ENCODE data around the gene FLT4. TPM values are rescaled to one million over a fixed set of nuclear protein-coding genes. Genes with fewer than 3 reads are reported as not detected.

The FLT4 gene
- total RNA-seq, 1 donor from 2014 or later = 0.86 TPM

DNA sequence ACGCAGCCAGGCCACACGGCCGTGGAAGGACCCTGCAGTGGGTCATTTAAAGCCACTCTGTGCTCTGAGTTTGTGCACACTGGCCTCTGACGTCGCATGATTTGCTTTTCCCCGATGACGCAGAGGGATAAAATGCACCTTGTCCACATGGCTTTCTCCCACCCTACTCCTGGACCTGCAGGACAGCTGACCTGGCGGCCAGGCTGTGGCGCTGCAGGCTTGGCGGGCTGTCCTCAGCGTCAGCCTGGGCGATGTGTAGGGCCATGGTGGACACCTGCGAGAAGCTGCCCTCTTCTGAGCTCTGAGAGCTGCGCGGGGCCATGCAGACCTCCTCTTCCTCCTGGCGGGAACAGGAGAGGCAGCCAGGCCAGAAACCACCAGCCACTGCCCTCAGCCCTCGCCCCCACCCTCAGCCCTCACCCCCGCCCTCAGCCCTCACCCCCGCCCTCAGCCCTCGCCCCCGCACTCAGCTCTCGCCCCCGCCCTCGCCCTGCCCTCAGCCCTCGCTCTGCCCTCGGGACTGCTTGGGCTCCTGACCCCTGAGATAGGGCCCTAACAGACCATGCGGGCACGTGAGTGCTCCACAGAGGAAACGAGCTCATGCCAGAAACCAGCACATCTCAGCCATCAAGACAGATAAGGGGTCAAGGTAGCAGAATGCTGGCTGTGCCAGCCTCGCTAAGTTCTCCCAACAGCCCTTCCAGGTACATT is 38.1 kb downstream of the FLT4 start:
- H3K36me3 Mint-ChIP-seq (ENCODE audit: low read depth) = no peaks in the 10 kb centered on the region
- H3K27ac Mint-ChIP-seq = no peak overlapping the region
- no peaks in the 10 kb centered on the region for H3K4me1 Mint-ChIP-seq (ENCODE audit: low read depth)
- intact Hi-C loops (cut with micrococcal nuclease) = no loop called here
- no peaks in the 10 kb centered on the region for H3K27me3 Mint-ChIP-seq (ENCODE audit: insufficient read depth)
- no peaks in the 10 kb centered on the region for H3K9me3 Mint-ChIP-seq
- H3K4me3 Mint-ChIP-seq = no peak overlapping the region
- no peak for DNase-seq (ENCODE audit: low spot score)

DNA sequence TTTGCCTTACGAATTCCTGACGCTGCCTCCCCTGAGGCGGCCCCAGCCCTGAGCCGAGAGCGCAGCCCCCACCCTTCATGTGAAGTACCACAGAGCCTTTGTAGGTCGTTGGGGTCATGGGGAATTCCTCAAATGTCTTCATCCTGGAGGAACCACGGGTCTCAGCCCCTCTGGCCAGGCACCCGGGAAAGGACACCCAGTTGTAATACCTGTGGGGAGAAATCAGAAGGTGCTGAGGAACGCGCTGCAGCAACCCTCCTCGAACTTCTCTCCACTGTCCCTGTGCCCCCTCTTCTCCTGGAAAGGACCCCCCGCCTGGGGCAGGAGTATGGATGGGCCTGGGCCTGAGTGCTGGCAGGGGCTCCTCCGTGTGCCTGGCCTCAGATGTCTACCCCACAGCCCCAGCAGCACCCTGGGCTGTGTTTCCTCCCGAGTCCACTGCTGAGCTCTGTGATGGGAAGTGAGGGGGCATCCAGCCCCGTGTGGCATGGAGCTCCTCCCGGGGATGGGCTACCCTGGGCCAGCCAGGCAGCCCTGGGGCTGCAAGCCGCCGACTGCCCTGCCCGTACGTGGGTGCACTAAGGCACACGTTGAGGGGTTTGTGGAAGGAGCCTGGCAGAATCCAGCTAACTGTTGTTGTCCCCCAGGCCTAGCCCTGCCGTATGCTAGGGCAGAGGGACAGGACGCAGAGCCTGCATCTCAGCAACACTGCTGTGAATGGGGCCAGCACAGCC is 39.4 kb downstream of the FLT4 start:
- H3K27me3 Mint-ChIP-seq (ENCODE audit: insufficient read depth) = peaks cover 3% of the 10 kb centered on the region
- no peaks in the 10 kb centered on the region for H3K9me3 Mint-ChIP-seq
- H3K4me1 Mint-ChIP-seq (ENCODE audit: low read depth) = no peaks in the 10 kb centered on the region
- no peak overlapping the region for H3K4me3 Mint-ChIP-seq
- no peak overlapping the region for H3K27ac Mint-ChIP-seq
- intact Hi-C loops (cut with micrococcal nuclease) = loop anchor here (5.0 kb wide), 1 partner anchor 113 kb away; no protein-coding TSS in a partner anchor
- no peak for DNase-seq (ENCODE audit: low spot score)
- no peaks in the 10 kb centered on the region for H3K36me3 Mint-ChIP-seq (ENCODE audit: low read depth)

DNA sequence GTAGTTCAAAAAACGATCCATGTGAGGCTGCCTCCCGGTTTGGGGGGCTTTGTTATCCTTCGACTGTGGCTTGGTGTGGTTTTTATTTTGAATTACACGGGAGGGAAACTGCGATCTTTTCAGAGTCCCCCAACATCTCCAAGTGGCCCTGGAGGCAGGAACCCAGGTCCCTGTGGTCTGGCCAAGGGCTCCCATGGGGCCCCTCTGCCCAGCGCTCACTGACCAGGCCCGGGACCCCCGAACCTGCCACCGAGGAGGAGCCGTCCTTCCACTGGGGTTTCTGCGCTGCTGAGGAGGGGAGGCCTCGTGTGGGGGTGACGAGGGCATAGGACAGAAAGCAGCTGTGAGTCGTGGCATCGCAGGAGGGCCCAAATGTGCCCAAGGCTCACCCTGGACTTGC is 40.0 kb downstream of the FLT4 start:
- intact Hi-C loops (cut with micrococcal nuclease) = loop anchor here (5.0 kb wide), 1 partner anchor 112 kb away; no protein-coding TSS in a partner anchor
- no peaks in the 10 kb centered on the region for H3K4me1 Mint-ChIP-seq (ENCODE audit: low read depth)
- no peak for DNase-seq (ENCODE audit: low spot score)
- H3K27ac Mint-ChIP-seq = no peak overlapping the region
- H3K4me3 Mint-ChIP-seq = no peak overlapping the region
- H3K27me3 Mint-ChIP-seq (ENCODE audit: insufficient read depth) = peaks cover 3% of the 10 kb centered on the region
- H3K9me3 Mint-ChIP-seq = no peaks in the 10 kb centered on the region
- H3K36me3 Mint-ChIP-seq (ENCODE audit: low read depth) = no peaks in the 10 kb centered on the region

DNA sequence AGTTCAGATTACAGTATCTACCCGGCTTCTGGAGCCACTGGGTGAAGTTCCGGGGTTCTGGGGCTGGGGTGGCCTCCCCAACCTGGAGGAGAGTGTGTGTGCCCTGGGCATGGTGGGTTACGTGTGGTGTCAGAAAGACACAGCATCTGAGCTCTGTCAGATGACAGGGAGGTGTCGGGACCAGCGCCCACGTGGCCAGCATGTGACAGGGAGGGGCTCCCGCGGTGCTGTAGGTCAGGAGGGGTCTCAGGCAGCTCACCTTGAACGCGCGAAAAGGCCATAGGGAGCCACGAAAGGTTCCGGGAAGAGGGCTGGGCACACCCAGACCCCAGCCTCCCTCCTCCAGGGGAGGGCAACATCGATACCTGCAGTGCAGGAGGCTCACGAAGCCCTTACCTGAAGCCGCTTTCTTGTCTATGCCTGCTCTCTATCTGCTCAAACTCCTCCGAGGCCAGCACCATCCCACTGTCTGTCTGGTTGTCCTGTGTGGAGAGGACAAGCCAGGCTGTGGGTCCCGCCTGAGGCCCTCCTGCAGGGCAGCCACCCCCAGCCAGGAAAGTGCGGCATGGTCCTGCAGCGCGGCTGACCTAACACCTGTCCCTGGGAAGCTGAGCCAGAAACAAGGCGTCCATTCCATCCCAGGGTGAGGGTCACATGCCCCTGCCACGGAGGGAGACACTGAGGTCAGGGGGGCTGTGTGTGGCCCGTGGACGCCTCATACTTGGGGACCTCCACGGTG is 40.7 kb downstream of the FLT4 start:
- intact Hi-C loops (cut with micrococcal nuclease) = loop anchor here (5.0 kb wide), 1 partner anchor 111 kb away; no protein-coding TSS in a partner anchor

DNA sequence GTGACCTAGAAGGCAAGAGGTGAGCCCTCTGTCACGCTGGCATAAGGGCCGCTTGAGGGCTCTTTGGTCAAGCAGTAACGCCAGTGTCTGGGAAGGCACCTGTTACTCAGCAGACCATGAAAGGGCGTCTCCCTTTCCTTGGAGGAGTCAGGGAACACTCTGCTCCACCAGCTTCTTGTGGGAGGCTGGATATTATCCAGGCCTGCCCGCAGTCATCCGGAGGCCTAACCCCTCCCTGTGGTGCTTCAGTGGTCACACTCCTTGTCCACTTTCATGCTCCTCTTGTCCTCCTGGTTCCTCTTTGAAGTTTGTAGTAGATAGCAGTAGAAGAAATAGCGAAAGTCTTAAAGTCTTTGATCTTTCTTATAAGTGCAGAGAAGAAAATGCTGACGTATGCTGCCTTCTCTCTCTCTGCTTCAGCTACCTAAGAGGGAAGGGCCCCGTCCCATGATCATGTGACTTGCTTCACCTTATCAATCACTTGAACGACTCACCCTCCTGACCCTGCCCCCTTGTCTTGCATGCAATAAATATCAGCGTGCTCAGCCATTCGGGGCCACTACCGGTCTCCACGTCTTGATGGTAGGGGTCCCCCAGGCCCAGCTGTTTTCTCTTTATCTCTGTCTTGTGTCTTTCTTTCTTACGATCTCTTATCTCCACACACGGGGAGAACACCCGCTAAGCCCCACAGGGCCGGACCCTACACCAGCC is 41.4 kb downstream of the FLT4 start:
- no peaks in the 10 kb centered on the region for H3K9me3 Mint-ChIP-seq
- no peaks in the 10 kb centered on the region for H3K36me3 Mint-ChIP-seq (ENCODE audit: low read depth)
- no peaks in the 10 kb centered on the region for H3K4me1 Mint-ChIP-seq (ENCODE audit: low read depth)
- H3K4me3 Mint-ChIP-seq = no peak overlapping the region
- intact Hi-C loops (cut with micrococcal nuclease) = loop anchor here (5.0 kb wide), 1 partner anchor 111 kb away; no protein-coding TSS in a partner anchor
- no peak overlapping the region for H3K27ac Mint-ChIP-seq
- peaks cover 3% of the 10 kb centered on the region for H3K27me3 Mint-ChIP-seq (ENCODE audit: insufficient read depth)
- no peak for DNase-seq (ENCODE audit: low spot score)

More for the DNA sequence above, 40.7 kb downstream of the FLT4 start:
- Mint-ChIP-seq H3K36me3 (ENCODE audit: low read depth) (no peaks in the 10 kb centered on the region), H3K27ac (no peak overlapping the region), H3K4me1 (ENCODE audit: low read depth) (no peaks in the 10 kb centered on the region), H3K27me3 (ENCODE audit: insufficient read depth) (peaks cover 3% of the 10 kb centered on the region), H3K4me3 (no peak overlapping the region), H3K9me3 (no peaks in the 10 kb centered on the region)
- DNase-seq (ENCODE audit: low spot score) = no peak

DNA sequence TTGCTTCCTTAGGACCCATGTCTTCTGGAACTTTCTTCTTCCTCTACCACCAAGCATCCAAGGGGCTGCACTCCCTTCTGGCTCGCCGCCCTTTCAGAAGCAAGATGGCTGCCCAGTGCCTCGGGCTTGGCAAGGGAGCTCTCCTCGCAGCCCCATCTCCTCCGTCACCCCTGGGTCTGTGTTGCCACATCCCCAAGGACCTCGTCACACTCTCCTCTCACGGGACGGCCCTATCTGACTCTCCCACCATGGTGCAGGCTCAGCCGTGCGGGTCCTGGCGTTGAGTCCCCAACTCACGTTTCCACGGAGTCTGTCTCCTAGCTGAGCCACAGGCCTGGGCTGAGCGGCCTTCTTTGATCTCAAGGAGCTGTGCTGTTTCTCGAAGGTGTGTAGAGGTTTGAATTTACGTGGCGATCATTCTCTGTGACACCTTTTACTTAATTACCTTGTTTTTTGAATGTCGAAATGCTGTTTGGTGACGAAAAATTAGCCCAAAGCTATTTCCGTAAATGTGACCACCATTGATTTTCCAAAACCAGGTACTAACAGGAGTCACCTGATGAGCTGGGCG is 43.1 kb downstream of the FLT4 start:
- Mint-ChIP-seq H3K36me3 (ENCODE audit: low read depth) (no peaks in the 10 kb centered on the region), H3K4me1 (ENCODE audit: low read depth) (no peaks in the 10 kb centered on the region), H3K4me3 (no peak overlapping the region), H3K27ac (no peak overlapping the region), H3K27me3 (ENCODE audit: insufficient read depth) (peaks cover 3% of the 10 kb centered on the region), H3K9me3 (no peaks in the 10 kb centered on the region)
- no peak for DNase-seq (ENCODE audit: low spot score)
- intact Hi-C loops (cut with micrococcal nuclease) = loop anchor here (1.0 to 5.0 kb wide), 3 partner anchors 109 to 135 kb away; no protein-coding TSS in a partner anchor

DNA sequence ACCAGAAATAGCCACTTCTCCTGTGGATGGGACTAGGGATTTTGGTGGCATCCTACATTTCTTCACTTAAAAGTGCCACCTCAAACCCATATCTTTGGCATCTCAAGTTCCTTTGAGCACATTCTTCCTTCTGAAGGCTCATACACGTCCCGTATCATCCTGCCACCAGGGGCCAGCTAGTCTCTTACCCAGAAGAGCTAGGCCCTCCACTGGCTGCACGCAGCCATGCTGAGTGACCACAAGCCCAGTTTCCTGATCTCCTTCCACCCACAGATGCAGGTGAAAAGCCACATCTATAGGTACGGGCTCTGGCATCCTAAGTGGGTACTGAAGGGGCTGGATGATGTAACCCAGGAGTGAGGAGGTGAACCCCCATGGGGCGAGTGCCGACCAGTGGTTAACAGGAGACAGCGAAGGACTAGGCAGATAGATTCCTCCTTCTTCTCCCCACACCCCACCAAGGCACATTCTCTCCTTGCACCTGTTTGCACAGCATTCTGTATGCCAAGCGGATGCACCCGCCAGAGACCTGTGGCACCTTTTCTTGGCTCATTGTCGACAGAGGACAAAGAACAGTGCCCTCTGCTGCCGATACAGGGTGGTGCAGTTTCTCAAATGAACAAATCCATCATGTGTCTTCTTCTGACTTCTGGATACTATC is 43.7 kb downstream of the FLT4 start:
- Mint-ChIP-seq H3K4me1 (ENCODE audit: low read depth) (no peaks in the 10 kb centered on the region), H3K4me3 (no peak overlapping the region), H3K9me3 (no peaks in the 10 kb centered on the region), H3K27me3 (ENCODE audit: insufficient read depth) (peaks cover 3% of the 10 kb centered on the region), H3K27ac (no peak overlapping the region), H3K36me3 (ENCODE audit: low read depth) (no peaks in the 10 kb centered on the region)
- DNase-seq (ENCODE audit: low spot score) = peak; percentile 32
- intact Hi-C loops (cut with micrococcal nuclease) = loop anchor here (1.0 to 5.0 kb wide), 3 partner anchors 108 to 134 kb away; no protein-coding TSS in a partner anchor

DNA sequence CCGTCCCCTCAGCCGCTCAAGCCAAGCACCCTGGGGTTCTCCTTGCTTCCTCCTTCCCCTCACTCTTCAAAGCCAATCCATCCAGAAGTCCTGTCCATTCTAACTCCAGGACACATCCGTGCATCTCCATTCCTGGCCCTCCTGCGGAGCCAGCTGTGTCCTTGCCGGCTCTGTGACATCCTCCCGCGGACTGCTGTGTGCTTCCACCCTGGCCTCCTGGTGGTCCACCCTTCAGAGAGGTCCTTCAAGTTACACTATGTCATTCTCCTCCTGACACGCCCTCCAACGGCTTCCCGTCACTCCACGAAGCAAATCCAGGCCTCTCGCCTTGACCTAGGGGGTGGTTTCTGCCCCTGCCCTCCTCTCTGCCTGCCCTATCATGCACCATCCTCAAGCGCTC is 45.1 kb downstream of the FLT4 start:
- Mint-ChIP-seq H3K27ac (no peak overlapping the region), H3K27me3 (ENCODE audit: insufficient read depth) (peaks cover 3% of the 10 kb centered on the region), H3K4me3 (no peak overlapping the region), H3K4me1 (ENCODE audit: low read depth) (no peaks in the 10 kb centered on the region), H3K9me3 (no peaks in the 10 kb centered on the region), H3K36me3 (ENCODE audit: low read depth) (no peaks in the 10 kb centered on the region)
- intact Hi-C loops (cut with micrococcal nuclease) = no loop called here
- DNase-seq (ENCODE audit: low spot score) = no peak

DNA sequence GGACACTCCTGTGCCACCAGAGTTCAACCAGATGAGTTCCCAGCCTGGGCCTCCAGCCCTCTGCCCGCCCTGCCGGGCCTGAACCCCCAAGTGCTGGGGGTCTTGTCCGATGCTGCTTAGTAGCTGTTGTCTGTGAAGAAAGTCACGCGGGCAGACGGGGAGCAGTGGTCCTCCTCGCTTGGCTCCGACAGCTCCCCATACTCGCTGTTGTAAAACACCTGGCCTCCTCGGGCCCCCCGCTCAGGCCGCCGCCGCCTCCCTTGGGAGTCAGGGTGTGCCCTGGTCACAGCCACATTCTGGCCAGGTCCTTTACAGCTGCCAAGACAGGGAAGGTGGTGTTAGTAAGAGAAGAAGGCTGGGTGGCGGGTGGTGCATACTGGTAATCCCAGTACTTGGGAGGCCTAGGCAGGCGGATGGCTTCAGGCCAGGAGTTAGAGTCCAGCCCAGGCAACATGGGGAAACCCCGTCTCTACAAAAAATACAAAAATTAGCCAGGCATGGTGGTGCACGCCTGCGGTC is 46.3 kb downstream of the FLT4 start:
- H3K4me3 Mint-ChIP-seq = no peak overlapping the region

DNA sequence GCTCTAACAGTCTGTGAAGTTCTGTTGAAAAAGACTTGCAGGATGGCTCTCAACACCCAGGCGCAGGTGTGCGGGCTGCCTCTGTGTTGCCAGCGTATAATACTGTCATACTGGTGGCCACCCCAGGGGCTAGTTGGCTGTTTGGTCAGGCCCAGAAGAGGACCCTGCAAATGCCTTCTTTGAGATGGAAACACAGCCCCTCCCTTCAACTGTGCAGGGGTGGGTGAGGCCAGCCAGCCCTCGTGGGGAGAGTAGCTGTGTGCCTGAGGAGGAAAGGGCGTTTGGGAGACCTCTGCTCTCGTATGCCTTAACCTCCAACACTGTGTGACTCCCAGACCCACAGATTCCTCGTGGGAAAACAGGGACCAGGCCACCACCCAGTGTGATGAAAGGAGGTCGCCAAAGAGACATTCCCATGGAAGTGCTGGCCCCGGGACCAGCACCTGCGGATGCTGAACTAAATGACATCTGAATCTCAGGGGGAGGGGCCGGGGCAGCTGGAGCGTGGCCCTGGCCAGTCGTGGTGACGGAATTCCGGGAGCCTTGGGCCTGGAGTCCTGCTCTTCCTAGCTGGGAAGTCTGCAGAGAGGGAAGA is 46.8 kb downstream of the FLT4 start:
- Mint-ChIP-seq H3K9me3 (no peaks in the 10 kb centered on the region), H3K27me3 (ENCODE audit: insufficient read depth) (peaks cover 3% of the 10 kb centered on the region)

More for the DNA sequence above, 46.3 kb downstream of the FLT4 start:
- Mint-ChIP-seq H3K4me1 (ENCODE audit: low read depth) (no peaks in the 10 kb centered on the region), H3K27ac (no peak overlapping the region), H3K36me3 (ENCODE audit: low read depth) (no peaks in the 10 kb centered on the region), H3K27me3 (ENCODE audit: insufficient read depth) (peaks cover 3% of the 10 kb centered on the region), H3K9me3 (no peaks in the 10 kb centered on the region)
- DNase-seq (ENCODE audit: low spot score) = no peak
- intact Hi-C loops (cut with micrococcal nuclease) = no loop called here

DNA sequence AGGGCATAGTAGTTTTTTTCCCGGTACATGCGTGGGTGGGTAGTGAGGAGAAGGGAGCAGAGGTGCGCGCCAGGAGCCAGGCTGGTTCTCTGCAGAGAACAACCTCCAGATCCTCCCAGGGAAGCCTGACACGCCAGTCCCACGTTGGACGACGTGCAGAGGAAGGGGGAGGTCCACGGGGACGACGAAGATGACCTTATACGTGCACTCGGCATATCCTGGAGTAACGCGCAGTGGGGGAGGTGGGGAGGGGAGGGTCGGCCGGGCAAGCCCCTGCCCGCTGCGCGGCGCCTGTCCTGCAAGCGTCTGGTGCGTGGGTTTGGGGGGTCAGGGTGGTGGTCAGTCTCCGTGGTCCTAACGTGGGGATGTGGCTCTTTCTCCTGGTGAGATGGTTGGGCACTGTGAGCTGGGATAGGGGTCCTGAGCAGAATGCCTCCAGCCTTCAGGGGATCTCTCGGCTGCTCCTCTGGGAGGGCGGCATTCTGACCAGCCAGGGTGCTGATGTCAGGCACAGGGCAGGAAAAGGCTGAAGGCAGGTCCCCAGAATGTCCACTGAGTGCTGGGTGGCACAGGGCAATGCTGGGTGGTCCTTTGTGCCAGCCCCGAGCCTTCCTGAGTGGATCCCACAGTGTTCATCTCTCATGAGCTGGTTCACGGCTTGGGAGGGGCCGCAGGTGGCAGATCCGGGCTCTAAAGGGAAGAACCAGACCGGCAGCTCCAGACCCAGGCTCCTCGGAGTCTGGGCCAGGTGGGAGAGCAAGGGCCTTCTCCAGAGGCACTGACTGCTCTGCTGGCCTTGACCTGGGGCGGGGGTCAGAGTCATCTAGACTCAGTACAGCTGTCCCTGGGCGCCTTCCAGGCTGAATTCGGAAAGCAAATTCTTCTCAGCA is 47.6 kb downstream of the FLT4 start:
- intact Hi-C loops (cut with micrococcal nuclease) = no loop called here
- DNase-seq (ENCODE audit: low spot score) = no peak
- H3K9me3 Mint-ChIP-seq = no peaks in the 10 kb centered on the region

More for the DNA sequence above, 46.8 kb downstream of the FLT4 start:
- no peak for DNase-seq (ENCODE audit: low spot score)
- Mint-ChIP-seq H3K27ac (no peak overlapping the region), H3K4me1 (ENCODE audit: low read depth) (no peaks in the 10 kb centered on the region), H3K36me3 (ENCODE audit: low read depth) (no peaks in the 10 kb centered on the region), H3K4me3 (no peak overlapping the region)
- intact Hi-C loops (cut with micrococcal nuclease) = no loop called here

More for the DNA sequence above, 47.6 kb downstream of the FLT4 start:
- Mint-ChIP-seq H3K4me3 (no peak overlapping the region), H3K27ac (no peak overlapping the region), H3K27me3 (ENCODE audit: insufficient read depth) (peaks cover 3% of the 10 kb centered on the region), H3K4me1 (ENCODE audit: low read depth) (no peaks in the 10 kb centered on the region), H3K36me3 (ENCODE audit: low read depth) (no peaks in the 10 kb centered on the region)

All from activated T-helper 1 cell treated with anti-CD3 and anti-CD28 coated beads, Interleukin-12 subunit alpha, Interleukin-12 subunit beta, Interleukin-2, Interleukin-4 antibody, amounts not matched to agents 30 ng/mL and 10 ng/mL and 1 ng/mL, durations not matched to agents 14 hours and 24 hours and 36 hours (primary cell).